ENCODE results near the gene MRPS34. TPM values are rescaled to one million over a fixed set of nuclear protein-coding genes. Genes with fewer than 3 reads are reported as not detected.

MRPS34 gene
- total and polyA plus RNA-seq, 9 of the 15 experiments (the other 6 are each of a cell fraction or from before 2014, with no cell fraction given), result 5.2 to 334 (median 92.8) TPM

- TF ChIP-seq, protein P1, sequence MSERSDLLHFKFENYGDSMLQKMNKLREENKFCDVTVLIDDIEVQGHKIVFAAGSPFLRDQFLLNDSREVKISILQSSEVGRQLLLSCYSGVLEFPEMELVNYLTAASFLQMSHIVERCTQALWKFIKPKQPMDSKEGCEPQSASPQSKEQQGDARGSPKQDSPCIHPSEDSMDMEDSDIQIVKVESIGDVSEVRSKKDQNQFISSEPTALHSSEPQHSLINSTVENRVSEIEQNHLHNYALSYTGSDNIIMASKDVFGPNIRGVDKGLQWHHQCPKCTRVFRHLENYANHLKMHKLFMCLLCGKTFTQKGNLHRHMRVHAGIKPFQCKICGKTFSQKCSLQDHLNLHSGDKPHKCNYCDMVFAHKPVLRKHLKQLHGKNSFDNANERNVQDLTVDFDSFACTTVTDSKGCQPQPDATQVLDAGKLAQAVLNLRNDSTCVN (CRISPR knock-in tag; IDR thresholded peaks at IDR 0.05), result no peak
- no peak for TF ChIP-seq SMAD2 (IDR thresholded peaks at IDR 0.05; ENCODE audit: low read depth, low read length)
- no peak for TF ChIP-seq SRSF9 (IDR thresholded peaks at IDR 0.05; ENCODE audit: borderline replicate concordance, low read depth, low read length)
- TF ChIP-seq RBFOX2 (IDR thresholded peaks at IDR 0.05; ENCODE audit: low read depth, low read length), result peak; percentile 67
- TF ChIP-seq ZNF431 (CRISPR knock-in tag; IDR thresholded peaks at IDR 0.05), result no peak
- no peak for TF ChIP-seq MLX (CRISPR knock-in tag; conservative IDR thresholded peaks at IDR 0.05)
- no peak for TF ChIP-seq TEAD2 (tag; IDR thresholded peaks at IDR 0.05)
- TF ChIP-seq ZNF232 (CRISPR knock-in tag; IDR thresholded peaks at IDR 0.05), result no peak
- no peak for TF ChIP-seq CBX8 (IDR thresholded peaks at IDR 0.05; ENCODE audit: borderline replicate concordance, extremely low read depth, low read depth, low read length, poor library complexity, severe bottlenecking)
- no peak for TF ChIP-seq GTF2A2 (tag; IDR thresholded peaks at IDR 0.05)
- no peak for TF ChIP-seq MTA1 (IDR thresholded peaks at IDR 0.05; ENCODE audit: borderline replicate concordance)
- TF ChIP-seq EWSR1 (IDR thresholded peaks at IDR 0.05; ENCODE audit: borderline replicate concordance, low read depth, partially characterized antibody), result no peak
- no peak for TF ChIP-seq HLTF (IDR thresholded peaks at IDR 0.05)
- TF ChIP-seq ZNF124 (CRISPR knock-in tag; IDR thresholded peaks at IDR 0.05), result no peak
- TF ChIP-seq HNRNPL (IDR thresholded peaks at IDR 0.05; ENCODE audit: low read depth, low read length), result no peak
- TF ChIP-seq CHCHD3 (CRISPR knock-in tag; IDR thresholded peaks at IDR 0.05), result no peak
- TF ChIP-seq POLR3G (IDR thresholded peaks at IDR 0.05; ENCODE audit: extremely low read depth, insufficient read length, insufficient replicate concordance), result no peak
- TF ChIP-seq BRCA1 (IDR thresholded peaks at IDR 0.05), result no peak
- TF ChIP-seq BRCA1 (CRISPR knock-in tag; IDR thresholded peaks at IDR 0.05), result no peak
- TF ChIP-seq ETV5 (CRISPR knock-in tag; IDR thresholded peaks at IDR 0.05; ENCODE audit: low read depth), result no peak
- peak; percentile 87 for TF ChIP-seq ZBTB33 (CRISPR knock-in tag; IDR thresholded peaks at IDR 0.05)
- no peak for TF ChIP-seq ZNF212 (CRISPR knock-in tag; IDR thresholded peaks at IDR 0.05)
- TF ChIP-seq SOX6 (IDR thresholded peaks at IDR 0.05), result no peak
Measured at GRCh38 chr16:1770328-1771187, 2.4 kb downstream of the MRPS34 start (continued).
